C4-2B (cell line): ENCODE data around the gene FOXD4L6.
"Not testable (repeated sequence)": the region's sequence is repeated elsewhere in the genome, so short reads cannot be mapped to it uniquely, and the experiment has no call there.

Experiments used
- CTCF ChIP-seq: fragments of 450-650 bp; conservative IDR thresholded peaks from 2 replicates; pipeline ENCODE4 v1.5.1; 2017; ENCODE audit warnings: mild to moderate bottlenecking
- ZFX ChIP-seq: fragments of 450-650 bp; IDR thresholded peaks from 2 replicates; pipeline ENCODE4 v1.6.1; 2017

DNA sequence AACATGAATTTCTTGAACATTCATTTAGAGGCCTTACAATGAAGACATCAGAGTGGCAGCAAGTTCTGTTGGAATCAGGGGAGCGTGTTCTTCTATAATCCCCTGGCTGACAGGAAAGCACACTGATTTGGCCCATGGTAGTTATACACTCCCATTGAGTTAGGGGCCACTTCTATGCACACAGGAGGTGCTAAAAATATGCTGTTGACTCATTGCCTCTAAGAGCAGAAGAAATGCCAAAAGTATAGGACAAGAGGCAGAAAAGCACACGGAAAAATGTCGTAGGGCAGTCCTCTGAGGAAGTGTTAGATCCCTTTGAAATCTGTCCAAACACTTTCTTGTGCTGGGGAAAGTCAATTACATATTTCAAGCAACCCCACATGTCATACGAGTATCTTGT lies 49.0 kb downstream of the FOXD4L6 start:
- TF ChIP-seq CTCF, ZFX: not testable (repeated sequence)
